ENCODE data around the gene LAMA2. TPM values are rescaled to one million over a fixed set of nuclear protein-coding genes. Genes with fewer than 3 reads are reported as not detected.

Gene LAMA2
- total and polyA plus RNA-seq, 2 experiments from 2014 or later = 13.4 to 78.1 TPM

GRCh38 chr6:129402244-129402643 is 519.3 kb downstream of the LAMA2 start:
- no peaks in the 10 kb centered on the region for H3K9me3 ChIP-seq (ENCODE audit: low read depth)
- no peak overlapping the region for H3K27ac ChIP-seq
- H3K27me3 ChIP-seq = no peaks in the 10 kb centered on the region
- H3K4me1 ChIP-seq (ENCODE audit: low read depth) = no peaks in the 10 kb centered on the region
- DNase-seq (ENCODE audit: low read depth in 1 of 2, low spot score in 1 of 2) = no peak
- no peak for TF ChIP-seq CTCF (IDR thresholded peaks at IDR 0.05; ENCODE audit: low read depth, low read length)
- no peak overlapping the region for H3K4me3 ChIP-seq
- peaks cover 3% of the 10 kb centered on the region for H3K36me3 ChIP-seq

DNA sequence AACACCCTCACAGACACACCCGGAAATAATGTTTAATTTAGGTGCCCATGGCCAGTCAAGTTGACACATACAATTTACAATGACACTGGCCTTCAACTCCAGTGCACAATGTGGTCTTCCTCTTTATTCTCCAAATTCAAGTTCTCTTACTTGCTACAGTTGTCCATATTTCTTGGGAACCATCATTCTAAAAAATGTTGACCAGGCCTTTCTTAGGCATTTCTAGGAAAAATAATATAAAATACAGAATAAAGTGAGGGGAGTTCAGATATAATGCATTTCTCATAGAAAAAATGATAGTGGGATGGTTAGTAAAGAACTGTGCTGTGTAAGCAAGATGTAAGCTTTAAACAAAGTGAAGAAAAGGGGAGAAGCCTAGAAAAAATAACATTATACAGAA is 528.2 kb downstream of the LAMA2 start:
- no peaks in the 10 kb centered on the region for H3K9me3 ChIP-seq (ENCODE audit: low read depth)
- TF ChIP-seq CTCF (IDR thresholded peaks at IDR 0.05; ENCODE audit: low read depth, low read length) = no peak
- H3K36me3 ChIP-seq = no peaks in the 10 kb centered on the region
- H3K4me1 ChIP-seq (ENCODE audit: low read depth) = no peaks in the 10 kb centered on the region
- no peak overlapping the region for H3K4me3 ChIP-seq
- H3K27me3 ChIP-seq = no peaks in the 10 kb centered on the region
- DNase-seq (ENCODE audit: low read depth in 1 of 2, low spot score in 1 of 2) = no peak
- no peak overlapping the region for H3K27ac ChIP-seq

DNA sequence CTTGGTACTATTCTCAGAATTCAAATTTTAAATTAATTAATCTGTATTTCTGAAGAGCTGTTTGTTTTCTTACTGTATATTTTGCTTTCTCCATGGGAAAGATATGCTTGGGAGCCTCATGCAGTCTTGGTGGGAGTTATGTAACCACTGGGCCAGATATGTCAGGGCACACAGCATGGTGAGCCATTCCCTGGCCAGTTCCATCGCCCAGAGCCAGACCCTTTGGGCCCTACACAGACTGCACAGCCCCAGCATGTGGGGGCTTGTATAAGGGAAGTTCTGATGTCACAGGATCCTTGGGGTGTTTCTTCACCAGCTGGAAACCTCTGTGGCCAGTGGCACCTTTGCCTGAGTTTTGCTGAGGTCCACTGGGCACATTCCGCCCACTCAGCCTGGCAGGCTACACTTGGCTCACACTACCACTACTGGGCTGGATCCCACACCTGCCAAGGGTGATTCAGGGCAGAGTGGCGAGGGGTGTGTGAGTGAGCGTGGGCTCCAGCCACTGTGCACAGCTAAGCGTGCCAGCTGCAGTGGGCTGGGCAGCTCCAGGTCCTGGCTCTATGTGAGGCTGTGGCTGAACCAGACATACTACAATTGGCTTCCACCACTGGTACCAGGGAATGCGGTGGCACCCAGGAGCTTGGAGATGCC is 533.5 kb downstream of the LAMA2 start:
- no peak for TF ChIP-seq CTCF (IDR thresholded peaks at IDR 0.05; ENCODE audit: low read depth, low read length)
- no peaks in the 10 kb centered on the region for H3K9me3 ChIP-seq (ENCODE audit: low read depth)
- H3K4me3 ChIP-seq = no peak overlapping the region
- no peaks in the 10 kb centered on the region for H3K4me1 ChIP-seq (ENCODE audit: low read depth)
- DNase-seq (ENCODE audit: low read depth in 1 of 2, low spot score in 1 of 2) = no peak
- H3K27me3 ChIP-seq = no peaks in the 10 kb centered on the region
- no peaks in the 10 kb centered on the region for H3K36me3 ChIP-seq
- H3K27ac ChIP-seq = no peak overlapping the region

DNA sequence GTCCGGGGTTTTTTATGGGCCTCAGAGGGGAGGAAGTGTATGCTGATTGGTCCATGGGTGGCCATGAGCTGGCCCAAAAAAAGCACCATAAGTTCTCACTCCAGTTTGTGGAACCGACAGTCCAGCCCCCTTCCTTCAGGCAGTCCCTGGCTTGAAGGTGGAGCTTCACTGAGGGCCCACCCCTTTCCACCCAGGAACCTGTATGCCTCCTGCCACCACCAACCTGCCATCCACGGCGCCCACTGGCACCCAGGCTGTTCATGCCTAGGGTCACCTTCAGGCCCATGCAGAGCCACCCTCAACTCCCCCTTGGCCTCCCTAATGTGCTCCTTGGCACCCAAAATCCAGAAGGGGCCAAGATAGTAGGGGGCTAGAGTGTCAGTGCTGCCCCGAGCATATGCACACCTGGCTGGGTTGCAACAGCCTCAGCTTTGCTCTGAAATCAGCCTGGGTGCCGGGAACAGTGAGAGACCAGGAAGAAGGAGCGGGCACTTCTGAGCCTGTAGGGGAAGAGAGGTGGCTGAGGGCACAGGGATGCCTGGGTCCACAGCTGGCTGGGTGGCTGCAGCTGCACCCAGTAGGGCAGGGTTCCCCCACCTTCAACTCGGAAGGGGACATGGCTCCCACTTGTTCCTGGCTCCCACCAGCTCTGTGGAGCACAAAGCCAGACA is 534.6 kb downstream of the LAMA2 start:
- no peak for TF ChIP-seq CTCF (IDR thresholded peaks at IDR 0.05; ENCODE audit: low read depth, low read length)
- H3K9me3 ChIP-seq (ENCODE audit: low read depth) = no peaks in the 10 kb centered on the region
- H3K36me3 ChIP-seq = peaks cover 3% of the 10 kb centered on the region
- DNase-seq (ENCODE audit: low read depth in 1 of 2, low spot score in 1 of 2) = no peak
- H3K4me3 ChIP-seq = no peak overlapping the region
- H3K4me1 ChIP-seq (ENCODE audit: low read depth) = no peaks in the 10 kb centered on the region
- H3K27ac ChIP-seq = no peak overlapping the region
- H3K27me3 ChIP-seq = no peaks in the 10 kb centered on the region

DNA sequence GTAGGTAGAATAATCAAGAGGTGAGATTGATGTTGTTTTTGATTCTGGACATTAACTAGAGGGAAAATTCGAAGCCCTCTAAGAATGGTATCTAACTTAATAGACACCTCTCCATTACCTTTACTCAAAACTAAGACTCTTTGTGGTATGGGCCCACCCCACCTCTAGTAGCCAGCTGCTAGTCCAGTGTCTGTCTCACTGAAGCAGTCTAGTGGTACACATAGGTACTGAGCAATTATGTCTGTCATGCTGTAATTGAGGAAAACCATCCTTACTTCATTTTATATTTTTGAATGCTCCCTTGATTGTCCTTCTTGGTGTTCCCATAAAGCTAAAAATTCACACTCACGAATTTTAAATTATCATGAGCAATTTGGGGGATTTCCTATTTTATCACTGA is 536.4 kb downstream of the LAMA2 start:
- no peak for DNase-seq (ENCODE audit: low read depth in 1 of 2, low spot score in 1 of 2)
- H3K27me3 ChIP-seq = no peaks in the 10 kb centered on the region
- H3K27ac ChIP-seq = no peak overlapping the region
- H3K9me3 ChIP-seq (ENCODE audit: low read depth) = no peaks in the 10 kb centered on the region
- H3K4me1 ChIP-seq (ENCODE audit: low read depth) = no peaks in the 10 kb centered on the region
- peaks cover 4% of the 10 kb centered on the region for H3K36me3 ChIP-seq
- H3K4me3 ChIP-seq = no peak overlapping the region
- TF ChIP-seq CTCF (IDR thresholded peaks at IDR 0.05; ENCODE audit: low read depth, low read length) = no peak

Data from cardiac muscle cell (in vitro differentiated cells and primary cell).